GM19193 (cell line): ENCODE data around the gene EML4.

Experiments
- POLR2A ChIP-seq: IDR thresholded peaks from 4 replicates; pipeline ENCODE4 v1.6.1; 2011; ENCODE audit not compliant: insufficient read depth, insufficient read length; ENCODE audit errors: extremely low read depth

The EML4 gene

GRCh38 chr2:42183775-42184174, 14.6 kb downstream of the EML4 start:
- TF ChIP-seq POLR2A: no peak

- TF ChIP-seq POLR2A: no peak
Observed at GRCh38 chr2:42184346-42184745, 15.2 kb downstream of the EML4 start.

GRCh38 chr2:42185220-42185921, 16.2 kb downstream of the EML4 start:
- TF ChIP-seq POLR2A: no peak

- TF ChIP-seq POLR2A: no peak
Observed at GRCh38 chr2:42186366-42186765, 17.2 kb downstream of the EML4 start.

GRCh38 chr2:42186945-42187632, 17.9 kb downstream of the EML4 start:
- no peak for TF ChIP-seq POLR2A

- TF ChIP-seq POLR2A: no peak
Observed at GRCh38 chr2:42187886-42188285, 18.7 kb downstream of the EML4 start.

GRCh38 chr2:42189235-42189566, 20.0 kb downstream of the EML4 start:
- TF ChIP-seq POLR2A: no peak

- no peak for TF ChIP-seq POLR2A
Observed at GRCh38 chr2:42190191-42190590, 21.0 kb downstream of the EML4 start.

GRCh38 chr2:42191285-42192009, 22.3 kb downstream of the EML4 start:
- no peak for TF ChIP-seq POLR2A

- TF ChIP-seq POLR2A: no peak
Observed at GRCh38 chr2:42192010-42192373, 22.8 kb downstream of the EML4 start.

GRCh38 chr2:42192652-42193566, 23.8 kb downstream of the EML4 start:
- TF ChIP-seq POLR2A: no peak

- TF ChIP-seq POLR2A: no peak
Observed at GRCh38 chr2:42193722-42194187, 24.6 kb downstream of the EML4 start.

- TF ChIP-seq POLR2A: no peak
Observed at GRCh38 chr2:42194428-42194827, 25.3 kb downstream of the EML4 start.

GRCh38 chr2:42195559-42195958, 26.4 kb downstream of the EML4 start:
- no peak for TF ChIP-seq POLR2A

GRCh38 chr2:42196070-42196402, 26.9 kb downstream of the EML4 start:
- TF ChIP-seq POLR2A: no peak
